Erythroblast (primary cell): Measurements from ENCODE around the gene DNAJC5G.
"Not testable (repeated sequence)": the region's sequence is repeated elsewhere in the genome, so short reads cannot be mapped to it uniquely, and the experiment has no call there.

Source experiments
- GATA1 ChIP-seq: IDR thresholded peaks from 2 replicates; pipeline ENCODE4 v1.6.1; 2011; ENCODE audit warnings: low read depth, mild to moderate bottlenecking, control low read depth, low read length, moderate library complexity
- POLR2A ChIP-seq: IDR thresholded peaks from 2 replicates; pipeline ENCODE4 v1.6.1; 2011; ENCODE audit warnings: mild to moderate bottlenecking, low read length

GRCh38 chr2:27300606-27301005 is 25.4 kb downstream of the DNAJC5G start:
- not testable (repeated sequence) for TF ChIP-seq POLR2A, GATA1
